Neural cell (in vitro differentiated cells): ENCODE data around the gene LRRC1.

ENCODE experiments used
- CTCF ChIP-seq: fragments of 450-650 bp; IDR thresholded peaks from 2 replicates; pipeline ENCODE4 v1.5.1; 2014; ENCODE audit warnings: antibody characterized with exemption, mild to moderate bottlenecking, moderate library complexity; ENCODE audit not compliant: poor library complexity, severe bottlenecking
- EP300 ChIP-seq: fragments of 450-650 bp; conservative IDR thresholded peaks from 2 replicates; pipeline ENCODE4 v1.6.1; 2014; ENCODE audit warnings: antibody characterized with exemption, mild to moderate bottlenecking, moderate library complexity; ENCODE audit not compliant: poor library complexity, severe bottlenecking
- EZH2 ChIP-seq: fragments of 200-600, 300-800 bp; shearing (Covaris generic), sonication (generic); IDR thresholded peaks from 2 replicates; pipeline ENCODE4 v1.6.1; 2014; ENCODE audit warnings: antibody characterized with exemption, low read length, borderline replicate concordance, mild to moderate bottlenecking; ENCODE audit not compliant: insufficient read depth, poor library complexity, severe bottlenecking
- MXI1 ChIP-seq: fragments of 450-650 bp; conservative IDR thresholded peaks from 2 replicates; pipeline ENCODE4 v1.6.1; 2014; ENCODE audit warnings: antibody characterized with exemption, mild to moderate bottlenecking; ENCODE audit not compliant: poor library complexity, severe bottlenecking
- POLR2AphosphoS5 ChIP-seq: IDR thresholded peaks from 2 replicates; pipeline ENCODE4 v1.6.1; 2012
- TAF1 ChIP-seq: IDR thresholded peaks from 2 replicates; pipeline ENCODE4 v1.6.1; 2012; ENCODE audit warnings: low read depth

GRCh38 chr6:53814353-53814752, 19.5 kb downstream of the LRRC1 start:
- TF ChIP-seq CTCF (no peak), POLR2AphosphoS5 (no peak), EZH2 (no peak), EP300 (no peak), TAF1 (no peak), MXI1 (no peak)
